B cell (primary cell): Measurements from ENCODE around the gene ORM1. TPM values are rescaled to one million over a fixed set of nuclear protein-coding genes. Genes with fewer than 3 reads are reported as not detected.
A peak's percentile ranks its signal among the peaks of the same experiment; 100 is the strongest.

Source experiments
- ATAC-seq: fragments of 200-7000 bp; cut with Tn5 transposase; one replicate; pipeline ENCODE4 v1.10.0; 2021; ENCODE audit warnings: low read depth, mild to moderate bottlenecking, moderate number of reproducible peaks, moderate library complexity
- CTCF ChIA-PET: fragments of 350-600 bp; sonication (Branson Sonifier 250); formaldehyde crosslinking; loops from one replicate; lab custom pipeline; 2021; ENCODE audit warnings: antibody characterized with exemption, inconsistent platforms; lab: Charles Lee
- POLR2A ChIA-PET: fragments of 350-600 bp; sonication (Branson Sonifier 250); formaldehyde crosslinking; loops from one replicate; lab custom pipeline; 2021; ENCODE audit warnings: antibody characterized with exemption; lab: Charles Lee
- DNase-seq: peaks from one replicate; pipeline ENCODE4 v3.0.0; 2013
- H2AFZ ChIP-seq: 2 replicates; pipeline ENCODE4 v1.6.1; 2012; ENCODE audit warnings: mild to moderate bottlenecking, low read depth, low read length; ENCODE audit not compliant: insufficient read depth, poor library complexity, severe bottlenecking
- H3K27ac ChIP-seq, 2 donors: 1 replicate in 1 of 2; 2 replicates in 1 of 2; pipeline ENCODE4 v1.5.1; 2012 to 2013; ENCODE audit warnings: low read length in 2 of 2, mild to moderate bottlenecking in 2 of 2, moderate library complexity in 1 of 2
- H3K27me3 ChIP-seq, 4 experiments: fragments of 200-600 bp in 1 of 4; sonication (generic) in 1 of 4; replicated peaks in 1 of 4; 1 replicate in 2 of 4; 2 replicates in 2 of 4; pipeline versions ENCODE4 v1.6.1 to v1.7.0; 2013 to 2016; ENCODE audit warnings: low read length in 3 of 4, mild to moderate bottlenecking in 2 of 4, mixed read lengths in 1 of 4, moderate library complexity in 1 of 4; ENCODE audit not compliant: insufficient read depth in 4 of 4, control insufficient read depth in 3 of 4; ENCODE audit errors: control extremely low read depth in 1 of 4
- H3K36me3 ChIP-seq, 2 experiments: replicated peaks in 1 of 2; 1 replicate in 1 of 2; 2 replicates in 1 of 2; pipeline versions ENCODE4 v1.6.1 to v1.7.1; 2013; ENCODE audit warnings: low read length in 1 of 2; ENCODE audit not compliant: insufficient read depth in 2 of 2, control insufficient read depth in 1 of 2; ENCODE audit errors: control extremely low read depth in 1 of 2, extremely low read depth in 1 of 2
- H3K4me1 ChIP-seq, 2 donors: fragments of 200-600 bp in 1 of 2; sonication (generic) in 1 of 2; 1 replicate in 1 of 2; 2 replicates in 1 of 2; pipeline versions ENCODE4 v1.5.1 to v1.6.1; 2013 to 2017; ENCODE audit warnings: low read length in 2 of 2; ENCODE audit not compliant: control insufficient read depth in 2 of 2, insufficient read depth in 2 of 2
- H3K4me2 ChIP-seq: replicated peaks from 2 replicates; pipeline ENCODE3; 2012; ENCODE audit warnings: mild to moderate bottlenecking, low read depth, low read length; ENCODE audit not compliant: poor library complexity, severe bottlenecking
- H3K4me3 ChIP-seq, 5 experiments: fragments of 200-600 bp in 1 of 5; sonication (generic) in 1 of 5; 1 replicate in 3 of 5; 2 replicates in 2 of 5; pipeline versions ENCODE4 v1.5.1 to v1.7.0; 2011 to 2016; ENCODE audit warnings: low read length in 4 of 5, mild to moderate bottlenecking in 4 of 5, low read depth in 2 of 5, control low read depth in 1 of 5, moderate library complexity in 1 of 5; ENCODE audit not compliant: insufficient read depth in 1 of 5; ENCODE audit errors: control extremely low read depth in 1 of 5, extremely low read depth in 1 of 5
- H3K79me2 ChIP-seq: fragments of 200-600 bp; sonication (generic); one replicate; pipeline ENCODE4 v1.6.0; 2016; ENCODE audit warnings: low read length; ENCODE audit not compliant: control insufficient read depth, insufficient read depth
- H3K9ac ChIP-seq: fragments of 200-600 bp; sonication (generic); 2 replicates; pipeline ENCODE4 v1.6.1; 2017; ENCODE audit warnings: mild to moderate bottlenecking, low read length, moderate library complexity
- H3K9me3 ChIP-seq, 3 donors: one replicate each; pipeline versions ENCODE4 v1.6.1 to v1.7.1; 2013; ENCODE audit warnings: low read length in 2 of 3; ENCODE audit not compliant: control insufficient read depth in 2 of 3, insufficient read depth in 1 of 3; ENCODE audit errors: control extremely low read depth in 1 of 3
- H4K20me1 ChIP-seq: 2 replicates; pipeline ENCODE4 v1.6.0; 2012; ENCODE audit warnings: mild to moderate bottlenecking, low read length; ENCODE audit not compliant: insufficient read depth, control insufficient read depth, poor library complexity, severe bottlenecking
- H3K27ac Mint-ChIP-seq: one replicate; pipeline ENCODE4 v1.8.0; 2021; ENCODE audit warnings: mixed read lengths
- H3K27me3 Mint-ChIP-seq: one replicate; pipeline ENCODE4 v1.8.0; 2021; ENCODE audit warnings: mixed read lengths
- H3K4me1 Mint-ChIP-seq: one replicate; pipeline ENCODE4 v1.8.0; 2021; ENCODE audit warnings: mixed read lengths
- H3K4me3 Mint-ChIP-seq: one replicate; pipeline ENCODE4 v1.8.0; 2021; ENCODE audit warnings: mixed read lengths
- H3K9me3 Mint-ChIP-seq: one replicate; pipeline ENCODE4 v1.8.0; 2022; ENCODE audit warnings: mixed read lengths; ENCODE audit not compliant: insufficient read depth
- CTCF ChIP-seq: fragments of 200-600 bp; IDR thresholded peaks from one replicate; pipeline ENCODE4 v1.8.0; 2022; ENCODE audit warnings: antibody characterized with exemption, mild to moderate bottlenecking
- EZH2 ChIP-seq: IDR thresholded peaks from 2 replicates; pipeline ENCODE4 v1.6.1; 2012; ENCODE audit warnings: borderline replicate concordance, low read depth, mild to moderate bottlenecking, moderate library complexity, low read length; ENCODE audit not compliant: insufficient read depth, poor library complexity, severe bottlenecking
- WGBS: methylation state at CpG from one replicate; pipeline ENCODE4 v1.1.5; 2013; ENCODE audit warnings: missing lambda C conversion rate; ENCODE audit not compliant: insufficient coverage; 5-methylcytosine and 5-hydroxymethylcytosine counted together
- intact Hi-C: fragments of 100-400 bp; cut with micrococcal nuclease; formaldehyde crosslinking; loops from one replicate; pipeline ENCODE4 v1.10.0; 2022
- polyA plus RNA-seq: library from polyadenylated mRNA; depleted of rRNA; stranded (reverse); fragments of >200 nt; gene quantifications from 2 replicates; pipeline ENCODE4 v1.2.3, GENCODE V29; 2012
- total RNA-seq, 2 donors: library from RNA; stranded (reverse); fragments of 120-200 nt in 1 of 2; gene quantifications; 1 replicate in 1 of 2; 2 replicates in 1 of 2; pipeline versions ENCODE4 v1.2.3 to v1.2.4, GENCODE V29; 2013 to 2022

The ORM1 gene
- total and polyA plus RNA-seq, 2 donors (not counting 1 experiment from before 2014, with no cell fraction given): 0.13 TPM; not detected in 1

- Mint-ChIP-seq H3K27me3 (no peaks in the 10 kb centered on the region), H3K9me3 (no peaks in the 10 kb centered on the region), H3K4me1 (peaks cover 37% of the 10 kb centered on the region), H3K4me3 (no peak overlapping the region), H3K27ac (peak overlapping the region; percentile 37)
- DNase-seq (no peak), ATAC-seq (no peak)
- H3K9ac ChIP-seq: no peak overlapping the region
- no peaks in the 10 kb centered on the region for H3K27me3 ChIP-seq
- H3K27ac ChIP-seq: no peak overlapping the region
- no peaks in the 10 kb centered on the region for H3K79me2 ChIP-seq
- WGBS: 87% methylated on average over 8 of the region's 10 CpGs
- peaks cover 19 to 64% of the 10 kb centered on the region in 2 experiments for H3K36me3 ChIP-seq
- H3K4me2 ChIP-seq: no peak overlapping the region
- CTCF ChIA-PET: interaction anchor here (1.0 to 9.3 kb wide), 6 partner anchors 55 to 317 kb away, joined by 3 to 91 read pairs (median 4); no protein-coding TSS in a partner anchor
- H4K20me1 ChIP-seq: peaks cover 31% of the 10 kb centered on the region
- intact Hi-C loops: no loop called here
- POLR2A ChIA-PET: no interaction called here
- H3K4me3 ChIP-seq: no peak overlapping the region
- TF ChIP-seq EZH2 (no peak), CTCF (no peak)
- H3K4me1 ChIP-seq: peaks cover 0 to 17% of the 10 kb centered on the region in 2 donors
- peaks cover 0 to 5% (median 0%) of the 10 kb centered on the region in 3 donors for H3K9me3 ChIP-seq
- H2AFZ ChIP-seq: no peak overlapping the region
Measured at GRCh38 chr9:114336157-114336556, 13.3 kb downstream of the ORM1 start.

GRCh38 chr9:114336699-114337395 is 13.9 kb downstream of the ORM1 start:
- TF ChIP-seq CTCF (no peak), EZH2 (no peak)
- Histone ChIP-seq H3K4me1 (peaks cover 0 to 17% of the 10 kb centered on the region in 2 donors), H3K79me2 (no peaks in the 10 kb centered on the region), H3K27ac (no peak overlapping the region), H3K36me3 (peaks cover 20 to 71% of the 10 kb centered on the region in 2 experiments), H4K20me1 (peaks cover 34% of the 10 kb centered on the region), H2AFZ (no peak overlapping the region), H3K27me3 (no peaks in the 10 kb centered on the region), H3K9ac (no peak overlapping the region), H3K4me2 (no peak overlapping the region), H3K9me3 (peaks cover 0 to 5% (median 0%) of the 10 kb centered on the region in 3 donors), H3K4me3 (no peak overlapping the region)
- Mint-ChIP-seq H3K9me3 (no peaks in the 10 kb centered on the region), H3K4me3 (no peak overlapping the region), H3K4me1 (peaks cover 35% of the 10 kb centered on the region), H3K27me3 (no peaks in the 10 kb centered on the region), H3K27ac (peak overlapping the region; percentile 53)
- no peak for DNase-seq
- intact Hi-C loops: no loop called here
- ChIA-PET POLR2A (interaction anchor here (0.6 kb wide), 1 partner anchor 36 kb away, joined by 4 read pairs; no protein-coding TSS in a partner anchor), CTCF (interaction anchor here (1.0 to 9.3 kb wide), 7 partner anchors 54 to 317 kb away, joined by 3 to 91 read pairs (median 4); no protein-coding TSS in a partner anchor)
- no peak for ATAC-seq
- over 99% methylated on average over 21 of the region's 23 CpGs for WGBS
